Measurements from ENCODE around the gene TMEM161B.

DNA sequence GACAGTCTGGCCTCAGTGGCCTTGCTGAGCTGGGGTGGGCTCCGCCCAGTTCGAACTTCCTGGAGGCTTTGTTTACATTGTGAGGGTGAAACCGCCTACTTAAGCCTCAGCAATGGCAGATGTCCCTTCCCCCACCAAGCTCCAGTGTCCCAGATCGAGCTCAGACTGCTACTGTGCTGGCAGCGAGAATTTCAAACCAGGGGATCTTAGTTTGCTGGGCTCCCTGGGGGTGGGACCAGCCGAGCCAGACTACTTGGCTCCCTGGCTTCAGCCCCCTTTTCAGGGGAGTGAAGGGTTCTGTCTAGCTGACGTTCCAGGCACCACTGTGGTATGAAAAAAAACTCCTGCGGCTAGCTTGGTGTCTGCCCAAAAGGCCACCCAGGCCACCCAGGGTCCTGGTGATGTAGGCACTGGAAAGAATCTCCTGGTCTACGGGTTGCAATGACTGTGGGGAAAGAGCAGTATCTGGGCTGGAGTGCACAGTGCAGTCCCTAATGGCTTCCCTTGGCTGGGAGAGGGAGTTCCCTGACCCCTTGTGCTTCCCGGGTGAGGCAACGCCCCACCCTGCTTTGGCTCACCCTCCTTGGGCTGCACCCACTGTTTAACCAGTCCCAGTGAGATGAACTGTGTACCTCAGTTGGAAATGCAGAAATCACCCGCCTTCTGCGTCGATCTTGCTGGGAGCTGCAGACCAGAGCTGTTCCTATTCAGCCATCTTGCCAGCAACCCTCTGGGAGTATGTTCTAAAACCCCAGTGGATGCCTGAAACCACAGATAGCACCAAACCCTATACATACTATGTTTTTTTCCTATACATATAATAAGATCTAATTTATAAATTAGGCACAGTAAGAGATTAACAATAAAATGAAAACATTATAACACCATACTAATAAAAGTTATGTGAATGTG lies 95.5 kb downstream of the TMEM161B start:
- TF ChIP-seq POLR2AphosphoS5 (IDR thresholded peaks at IDR 0.05; ENCODE audit: low read depth, low read length) (no peak), POLR2A (IDR thresholded peaks at IDR 0.05; ENCODE audit: low read depth, low read length) (no peak)

All from GM12891 (cell line).